Coronary artery (tissue), 2 donors: ENCODE measurements around the gene TNNI3K.

Experiments used
- DNase-seq: peaks from one replicate; pipeline ENCODE4 v3.0.0-alpha.2; 2017; ENCODE audit warnings: low spot score
- H3K27ac ChIP-seq, 2 donors: fragments of 200-600 bp; sonication (generic); one replicate each; pipeline ENCODE4 v1.5.1; 2016 to 2019
- H3K4me3 ChIP-seq: fragments of 200-600 bp; sonication (generic); 2 replicates; pipeline ENCODE4 v1.5.1; 2016; ENCODE audit warnings: mild to moderate bottlenecking, moderate library complexity
- CTCF ChIP-seq: fragments of 200-600 bp; sonication (generic); IDR thresholded peaks from one replicate; pipeline ENCODE4 v1.5.1; 2019; ENCODE audit warnings: antibody characterized with exemption

The TNNI3K gene

GRCh38 chr1:74420467-74420866, 185.3 kb downstream of the TNNI3K start:
- no peak for DNase-seq
- no peak for TF ChIP-seq CTCF
- Histone ChIP-seq H3K4me3 (no peak overlapping the region), H3K27ac (no peak overlapping the region)

GRCh38 chr1:74422421-74423292, 187.5 kb downstream of the TNNI3K start:
- Histone ChIP-seq H3K4me3 (no peak overlapping the region), H3K27ac (no peak overlapping the region)
- no peak for DNase-seq
- no peak for TF ChIP-seq CTCF

GRCh38 chr1:74423471-74423870, 188.3 kb downstream of the TNNI3K start:
- no peak for DNase-seq
- H3K27ac ChIP-seq, result no peak overlapping the region
- no peak overlapping the region for H3K4me3 ChIP-seq
- no peak for TF ChIP-seq CTCF

GRCh38 chr1:74425676-74426075, 190.5 kb downstream of the TNNI3K start:
- DNase-seq, result no peak
- peak overlapping the region; percentile 44 to 52 for H3K27ac ChIP-seq
- TF ChIP-seq CTCF, result no peak
- H3K4me3 ChIP-seq, result peak overlapping the region; percentile 46

- peak overlapping the region in 1 of 2 donors; percentile 44 for H3K27ac ChIP-seq
Observed at GRCh38 chr1:74426208-74426937, 191.2 kb downstream of the TNNI3K start.

GRCh38 chr1:74427681-74428080, 192.5 kb downstream of the TNNI3K start:
- Histone ChIP-seq H3K27ac (no peak overlapping the region), H3K4me3 (no peak overlapping the region)
- TF ChIP-seq CTCF, result no peak
- DNase-seq, result no peak

More at GRCh38 chr1:74426208-74426937, 191.2 kb downstream of the TNNI3K start:
- no peak for TF ChIP-seq CTCF
- DNase-seq, result no peak
- H3K4me3 ChIP-seq, result peak overlapping the region; percentile 46
